BLaER1 (cell line): Measurements from ENCODE around the gene GPR17.

Experiments
- H3K27ac ChIP-seq: shearing (Covaris generic); formaldehyde crosslinking; 2 replicates; pipeline ENCODE4 v1.8.1; 2022
- H3K27me3 ChIP-seq: shearing (Covaris generic); formaldehyde crosslinking; 2 replicates; pipeline ENCODE4 v1.8.1; 2022
- H3K36me3 ChIP-seq: shearing (Covaris generic); formaldehyde crosslinking; 2 replicates; pipeline ENCODE4 v1.8.1; 2022
- H3K4me1 ChIP-seq: shearing (Covaris generic); formaldehyde crosslinking; 2 replicates; pipeline ENCODE4 v1.8.1; 2022
- H3K4me2 ChIP-seq: shearing (Covaris generic); formaldehyde crosslinking; 2 replicates; pipeline ENCODE4 v1.8.1; 2022
- H3K4me3 ChIP-seq: shearing (Covaris generic); formaldehyde crosslinking; 2 replicates; pipeline ENCODE4 v1.8.1; 2022
- H3K9ac ChIP-seq: shearing (Covaris generic); formaldehyde crosslinking; 2 replicates; pipeline ENCODE4 v1.8.1; 2022
- H3K9me3 ChIP-seq: shearing (Covaris generic); formaldehyde crosslinking; 2 replicates; pipeline ENCODE4 v1.8.1; 2022
- H4K20me1 ChIP-seq: shearing (Covaris generic); formaldehyde crosslinking; 2 replicates; pipeline ENCODE4 v1.8.1; 2022
- Cebpa-rat ChIP-seq: shearing (Covaris generic); IDR thresholded peaks from 2 replicates; pipeline ENCODE4 v1.8.1; 2022

GPR17 gene

GRCh38 chr2:127623388-127624319 is 22.3 kb upstream of the GPR17 start:
- no peaks in the 10 kb centered on the region for H3K36me3 ChIP-seq
- no peak overlapping the region for H3K9ac ChIP-seq
- H3K27me3 ChIP-seq = no peaks in the 10 kb centered on the region
- no peaks in the 10 kb centered on the region for H4K20me1 ChIP-seq
- H3K4me2 ChIP-seq = peak overlapping the region; percentile 99
- H3K4me3 ChIP-seq = no peak overlapping the region
- peaks cover 96% of the 10 kb centered on the region for H3K4me1 ChIP-seq
- no peak for TF ChIP-seq Cebpa-rat
- H3K9me3 ChIP-seq = no peaks in the 10 kb centered on the region
- 0 out of 2 replicates have a peak overlapping the region, but pooled peaks have one; percentile 0 for H3K27ac ChIP-seq

GRCh38 chr2:127624320-127624755 is 21.6 kb upstream of the GPR17 start:
- Histone ChIP-seq H3K27ac (peak overlapping the region; percentile 66), H3K27me3 (no peaks in the 10 kb centered on the region), H3K36me3 (no peaks in the 10 kb centered on the region), H3K4me2 (peak overlapping the region; percentile 99), H3K4me3 (no peak overlapping the region), H3K9me3 (no peaks in the 10 kb centered on the region), H3K9ac (no peak overlapping the region), H4K20me1 (no peaks in the 10 kb centered on the region), H3K4me1 (peaks cover 99% of the 10 kb centered on the region)
- no peak for TF ChIP-seq Cebpa-rat

DNA sequence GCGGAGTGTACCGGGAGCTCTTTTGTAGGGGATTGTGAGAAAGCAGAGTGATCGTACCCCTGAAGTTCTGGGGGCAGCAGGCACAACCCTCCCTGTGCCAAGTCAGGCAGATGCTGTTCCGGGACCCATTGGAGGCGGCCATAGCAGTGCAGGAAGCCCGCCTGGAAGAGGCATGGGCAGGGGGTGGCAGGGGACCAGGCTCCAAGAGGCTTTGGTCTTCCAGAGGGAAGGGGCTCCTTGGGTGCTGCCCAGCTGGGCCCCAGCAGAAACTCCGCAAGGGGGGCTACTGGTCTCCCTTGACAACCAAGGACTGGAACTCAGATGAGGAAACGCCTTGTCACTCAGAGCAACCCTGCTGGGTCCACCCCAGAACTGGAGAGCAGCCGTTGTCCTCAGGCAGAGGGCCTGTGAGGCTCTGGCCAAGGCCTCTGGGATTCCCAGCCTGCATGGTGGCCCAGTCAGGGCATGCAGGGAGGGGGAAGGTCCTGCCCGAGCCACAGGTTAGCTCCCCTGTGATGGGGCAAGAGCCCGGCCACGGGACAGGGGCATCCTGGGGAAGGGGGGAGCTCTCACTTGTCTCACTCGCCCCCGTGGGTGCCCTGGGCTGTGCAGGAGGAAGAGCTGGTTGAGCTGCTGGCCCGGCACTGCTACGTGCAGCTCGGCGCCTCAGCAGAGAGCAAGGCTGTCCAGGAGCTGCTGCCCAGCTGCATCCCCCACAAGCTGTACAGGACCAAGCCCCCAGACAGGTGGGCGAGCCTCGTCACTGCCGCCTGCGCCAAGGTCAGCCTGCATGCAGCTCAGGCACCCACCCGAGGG is 21.0 kb upstream of the GPR17 start:
- Histone ChIP-seq H3K36me3 (no peaks in the 10 kb centered on the region), H3K27ac (peak overlapping the region; percentile 66), H3K27me3 (no peaks in the 10 kb centered on the region), H4K20me1 (no peaks in the 10 kb centered on the region), H3K9ac (peak overlapping the region; percentile 49), H3K4me2 (peak overlapping the region; percentile 99), H3K9me3 (no peaks in the 10 kb centered on the region), H3K4me3 (peak overlapping the region; percentile 53), H3K4me1 (peaks cover 99% of the 10 kb centered on the region)
- no peak for TF ChIP-seq Cebpa-rat

GRCh38 chr2:127625572-127625951 is 20.4 kb upstream of the GPR17 start:
- Histone ChIP-seq H3K27me3 (no peaks in the 10 kb centered on the region), H4K20me1 (no peaks in the 10 kb centered on the region), H3K27ac (peak overlapping the region; percentile 66), H3K36me3 (no peaks in the 10 kb centered on the region), H3K4me3 (peak overlapping the region; percentile 53), H3K9me3 (no peaks in the 10 kb centered on the region), H3K4me1 (peaks cover 99% of the 10 kb centered on the region), H3K4me2 (peak overlapping the region; percentile 99), H3K9ac (peak overlapping the region; percentile 49)
- no peak for TF ChIP-seq Cebpa-rat

- peak overlapping the region; percentile 53 for H3K4me3 ChIP-seq
- TF ChIP-seq Cebpa-rat = no peak
- H3K9ac ChIP-seq = peak overlapping the region; percentile 49
- peak overlapping the region; percentile 99 for H3K4me2 ChIP-seq
- H3K27me3 ChIP-seq = no peaks in the 10 kb centered on the region
- H4K20me1 ChIP-seq = no peaks in the 10 kb centered on the region
- H3K36me3 ChIP-seq = no peaks in the 10 kb centered on the region
- H3K9me3 ChIP-seq = no peaks in the 10 kb centered on the region
- H3K27ac ChIP-seq = peak overlapping the region; percentile 66
- peaks cover 99% of the 10 kb centered on the region for H3K4me1 ChIP-seq
These were observed 19.8 kb upstream of the GPR17 start for GRCh38 chr2:127626175-127626574.

GRCh38 chr2:127626917-127627739 is 18.8 kb upstream of the GPR17 start:
- Histone ChIP-seq H3K9ac (no peak overlapping the region), H4K20me1 (no peaks in the 10 kb centered on the region), H3K27ac (peak overlapping the region; percentile 61), H3K36me3 (no peaks in the 10 kb centered on the region), H3K4me1 (peaks cover 99% of the 10 kb centered on the region), H3K27me3 (no peaks in the 10 kb centered on the region), H3K9me3 (no peaks in the 10 kb centered on the region), H3K4me3 (peak overlapping the region; percentile 29), H3K4me2 (peak overlapping the region; percentile 99)
- no peak for TF ChIP-seq Cebpa-rat

GRCh38 chr2:127627740-127628571 is 18.0 kb upstream of the GPR17 start:
- H3K4me2 ChIP-seq = peak overlapping the region; percentile 99
- peak overlapping the region; percentile 61; the same call in 1 of the 2 replicates for H3K27ac ChIP-seq
- TF ChIP-seq Cebpa-rat = no peak
- no peaks in the 10 kb centered on the region for H3K36me3 ChIP-seq
- no peaks in the 10 kb centered on the region for H4K20me1 ChIP-seq
- no peak overlapping the region for H3K9ac ChIP-seq
- peaks cover 99% of the 10 kb centered on the region for H3K4me1 ChIP-seq
- no peaks in the 10 kb centered on the region for H3K9me3 ChIP-seq
- H3K27me3 ChIP-seq = no peaks in the 10 kb centered on the region
- no peak overlapping the region for H3K4me3 ChIP-seq

GRCh38 chr2:127628767-127629614 is 17.0 kb upstream of the GPR17 start:
- peaks cover 99% of the 10 kb centered on the region for H3K4me1 ChIP-seq

More at GRCh38 chr2:127628767-127629614, 17.0 kb upstream of the GPR17 start:
- Histone ChIP-seq H4K20me1 (no peaks in the 10 kb centered on the region), H3K9me3 (no peaks in the 10 kb centered on the region), H3K9ac (no peak overlapping the region; the same call in 1 of the 2 replicates), H3K36me3 (no peaks in the 10 kb centered on the region), H3K27me3 (no peaks in the 10 kb centered on the region), H3K4me3 (no peak overlapping the region), H3K27ac (no peak overlapping the region), H3K4me2 (peak overlapping the region; percentile 99)
- no peak for TF ChIP-seq Cebpa-rat
